ENCODE measurements around the gene GSK3B.
"Not testable (repeated sequence)": the region's sequence is repeated elsewhere in the genome, so short reads cannot be mapped to it uniquely, and the experiment has no call there.

Gene GSK3B

DNA sequence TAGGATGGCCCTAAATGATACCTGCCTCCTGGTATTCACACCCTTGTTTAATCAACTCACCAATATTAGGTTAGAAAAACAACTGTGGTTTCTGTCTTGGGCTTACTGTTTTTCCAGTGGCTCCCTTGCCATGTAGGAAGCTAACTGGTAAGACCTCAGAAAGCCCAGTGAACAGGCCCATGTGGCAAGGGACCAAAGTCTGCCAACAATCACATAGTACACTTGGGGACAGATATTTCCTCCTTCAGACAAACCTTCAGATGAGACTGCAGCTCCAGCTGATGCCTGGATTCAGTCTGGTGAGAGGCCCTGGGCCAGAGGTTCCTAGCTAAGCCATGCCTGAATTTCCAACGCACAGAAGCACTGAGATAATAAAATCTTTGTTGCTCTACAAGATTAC lies 96.1 kb downstream of the GSK3B start:
- DNase-seq, result no peak

DNA sequence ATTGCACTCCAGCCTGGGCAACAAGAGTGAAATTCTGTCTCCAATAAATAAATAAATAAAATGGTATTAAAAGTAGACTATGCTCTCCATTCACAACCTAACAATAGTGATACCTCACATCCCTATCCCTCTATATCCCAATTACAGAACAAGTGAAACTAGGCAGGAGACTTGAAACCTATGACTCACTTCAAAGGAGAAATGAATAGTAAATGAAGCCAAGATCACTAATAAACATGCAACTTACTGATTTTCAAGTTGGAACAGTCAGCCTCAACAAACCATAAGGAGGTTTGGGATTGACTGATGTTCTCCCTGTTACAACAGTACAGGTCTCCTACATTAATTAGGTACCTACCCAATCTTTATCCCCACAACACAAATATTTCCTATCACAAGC lies 103.4 kb downstream of the GSK3B start:
- DNase-seq, result no peak

- no peak for DNase-seq
Measured at GRCh38 chr3:119989981-119990655, 104.1 kb downstream of the GSK3B start.

GRCh38 chr3:119986812-119987211 lies 107.4 kb downstream of the GSK3B start:
- not testable (repeated sequence) for DNase-seq

DNA sequence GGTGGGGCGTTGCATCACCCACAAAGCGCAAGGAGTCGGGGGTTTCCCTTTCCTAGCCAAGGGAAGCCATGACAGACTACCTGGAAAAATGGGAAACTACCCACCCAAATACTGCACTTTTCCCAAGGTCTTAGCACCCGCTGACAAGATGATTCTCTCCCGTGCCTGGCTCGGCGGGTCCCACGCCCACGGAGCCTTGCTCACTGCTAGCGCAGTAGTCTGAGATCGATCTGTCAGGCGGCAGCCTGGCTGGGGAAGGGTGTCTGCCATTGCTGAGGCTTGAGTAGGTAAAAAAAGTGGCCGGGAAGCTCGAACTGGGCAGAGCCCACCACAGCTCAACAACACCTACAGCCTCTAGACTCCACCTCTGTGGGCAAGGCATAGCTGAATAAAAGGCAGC lies 112.9 kb downstream of the GSK3B start:
- DNase-seq, result no peak

DNA sequence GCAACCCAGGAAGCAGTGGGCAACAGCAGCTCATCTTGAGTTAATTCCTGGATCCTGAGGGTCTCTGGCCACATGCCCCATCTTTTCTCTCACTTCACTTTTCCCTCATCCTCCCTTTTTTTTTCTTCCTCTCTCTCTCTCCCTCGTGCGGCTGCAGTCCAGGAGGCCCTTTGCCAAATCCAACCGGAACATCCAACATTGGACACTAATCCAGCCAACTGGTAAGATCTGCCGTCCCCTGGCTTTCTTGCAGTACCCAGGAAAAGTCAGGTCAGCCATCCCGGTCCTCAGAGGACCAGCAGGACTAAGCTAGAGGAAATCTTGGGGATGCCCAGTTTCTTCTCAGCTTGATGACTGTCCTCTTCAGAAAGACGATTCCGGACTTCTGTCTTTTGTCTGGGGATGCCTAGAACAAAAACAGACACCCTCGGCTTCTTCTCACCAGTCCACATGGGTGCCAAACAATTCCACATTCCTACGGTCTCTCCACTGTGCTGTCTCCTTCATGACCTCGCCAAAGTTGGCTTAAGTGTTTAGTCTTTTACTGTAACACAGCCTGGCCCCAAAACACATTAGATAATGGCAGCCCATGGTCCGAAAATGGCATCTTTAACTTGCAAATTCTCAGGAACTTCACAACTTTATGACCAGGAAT lies 115.6 kb downstream of the GSK3B start:
- DNase-seq, result no peak

DNA sequence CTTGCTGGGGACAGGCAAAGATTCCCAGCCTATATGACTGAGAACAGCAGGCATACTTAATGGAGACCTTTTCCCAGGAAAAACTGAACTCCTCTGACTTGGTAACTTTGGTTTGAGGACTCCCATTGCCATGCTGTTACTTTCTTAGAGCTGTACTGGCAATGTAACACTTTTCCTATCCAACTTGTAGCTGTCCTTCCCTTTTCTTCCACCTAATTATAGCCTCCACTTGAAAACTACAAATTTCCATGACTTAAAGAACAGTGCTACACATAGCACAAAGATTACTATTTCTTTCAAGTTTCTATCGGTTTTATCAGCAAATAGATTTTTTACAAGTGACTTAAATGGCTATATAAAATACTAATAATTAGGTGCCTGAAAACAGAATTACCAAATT lies 116.9 kb downstream of the GSK3B start:
- DNase-seq, result no peak

DNA sequence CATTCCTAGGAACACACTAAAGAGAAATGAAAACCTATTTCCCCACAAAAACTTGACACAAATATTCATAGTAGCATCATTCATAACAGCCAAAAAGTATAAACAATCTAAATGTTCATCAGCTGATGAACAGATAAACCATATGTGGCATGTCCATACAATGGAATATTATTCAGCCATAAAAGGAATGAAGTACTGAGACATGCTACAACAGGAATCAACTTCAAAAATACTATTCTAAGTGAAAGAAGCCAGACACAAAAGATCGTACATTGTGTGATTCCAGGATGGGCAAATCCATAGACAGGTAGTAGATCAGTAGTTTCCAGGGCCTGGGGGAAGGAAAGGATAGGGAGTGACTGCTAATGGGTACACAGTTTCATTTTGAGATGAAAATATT lies 118.0 kb downstream of the GSK3B start:
- no peak for DNase-seq

- no peak for DNase-seq
Measured at GRCh38 chr3:119974656-119975055, 119.6 kb downstream of the GSK3B start.

GRCh38 chr3:119973018-119973646 lies 121.1 kb downstream of the GSK3B start:
- DNase-seq, result no peak

DNA sequence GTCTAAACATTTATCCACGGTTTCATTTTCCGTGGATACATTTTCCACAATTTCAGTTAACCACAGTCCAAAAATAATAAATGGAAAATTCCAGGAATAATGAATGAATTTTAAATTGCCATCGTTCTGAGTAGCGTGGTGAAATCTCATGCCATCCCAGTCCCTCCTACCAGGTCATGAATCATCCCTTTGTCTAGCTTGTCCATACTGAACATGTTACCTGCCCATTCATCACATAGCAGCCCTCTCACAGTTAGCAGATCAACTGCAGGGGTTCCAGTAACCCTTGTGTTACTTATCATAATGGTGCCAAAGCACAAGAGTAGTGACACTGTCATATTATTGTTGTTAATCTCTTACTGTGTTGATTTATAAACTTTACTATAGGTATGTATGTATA lies 124.5 kb downstream of the GSK3B start:
- DNase-seq, result no peak

DNA sequence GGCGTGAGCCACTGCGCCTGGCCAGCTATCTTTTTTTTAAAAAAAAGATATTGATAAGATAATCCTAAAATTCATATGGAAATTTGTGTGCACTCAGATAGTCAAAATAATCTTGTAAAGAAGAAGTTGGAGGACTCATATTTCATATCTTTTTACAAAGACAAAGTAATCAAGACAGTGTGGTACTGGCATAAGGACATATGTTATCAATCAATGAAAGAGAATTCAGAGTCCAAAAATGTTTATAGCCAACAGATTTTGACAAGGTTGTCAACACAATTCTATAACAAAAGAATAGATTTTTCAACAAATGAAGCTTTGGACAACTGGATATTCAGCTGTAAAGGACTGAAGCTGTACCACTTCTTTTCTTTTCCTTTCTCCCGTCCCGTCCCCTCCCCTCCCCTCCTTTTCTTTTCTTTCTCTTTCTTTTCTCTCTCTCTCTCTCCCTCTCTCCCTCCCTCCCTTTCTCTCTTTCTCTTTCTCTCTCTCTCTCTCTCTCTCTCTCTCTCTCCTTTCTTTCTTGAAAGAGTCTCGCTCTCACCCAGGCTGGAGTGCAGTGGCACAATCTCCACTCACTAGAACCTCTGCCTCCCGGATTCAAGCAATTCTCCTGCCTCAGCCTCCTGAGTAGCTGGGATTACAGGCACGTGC lies 126.8 kb downstream of the GSK3B start:
- no peak for DNase-seq

DNA sequence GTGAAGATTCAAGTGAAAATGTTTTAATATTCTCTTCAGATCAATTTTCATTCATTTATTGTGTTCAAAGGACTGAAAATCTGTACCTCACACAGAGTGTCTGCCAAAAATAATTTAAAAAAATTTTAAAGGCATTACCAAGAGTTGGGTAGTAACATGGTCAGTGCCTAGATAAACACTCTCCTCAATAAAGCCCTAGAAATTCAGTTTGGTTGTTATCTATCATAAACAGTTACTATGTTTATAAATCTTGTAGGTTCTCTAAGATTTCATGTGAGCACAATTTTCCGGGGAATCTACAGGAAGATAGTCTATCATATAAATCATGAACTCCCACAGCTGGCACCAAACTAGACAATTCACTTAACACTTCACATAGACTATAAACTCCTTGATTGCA lies 128.6 kb downstream of the GSK3B start:
- DNase-seq, result no peak

DNA sequence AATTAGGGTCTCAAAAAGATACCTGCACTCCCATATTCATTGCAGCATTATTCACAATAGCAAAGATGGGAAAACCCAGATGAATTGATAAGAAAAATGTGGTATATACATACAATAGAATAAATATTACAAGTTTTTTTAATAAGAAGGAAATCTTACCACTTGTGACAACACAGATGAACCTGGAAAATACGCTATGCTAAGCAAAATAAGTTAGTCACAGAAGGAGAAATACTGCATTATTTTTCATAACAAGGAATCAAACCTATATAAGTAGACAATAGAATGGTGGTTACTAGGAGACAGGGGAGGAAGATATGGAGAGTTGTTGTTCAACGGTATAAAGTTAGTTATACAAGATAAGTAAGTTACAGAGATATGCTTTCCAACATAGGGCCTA lies 130.0 kb downstream of the GSK3B start:
- no peak for DNase-seq

GRCh38 chr3:119955972-119956371 lies 138.3 kb downstream of the GSK3B start:
- no peak for DNase-seq

DNA sequence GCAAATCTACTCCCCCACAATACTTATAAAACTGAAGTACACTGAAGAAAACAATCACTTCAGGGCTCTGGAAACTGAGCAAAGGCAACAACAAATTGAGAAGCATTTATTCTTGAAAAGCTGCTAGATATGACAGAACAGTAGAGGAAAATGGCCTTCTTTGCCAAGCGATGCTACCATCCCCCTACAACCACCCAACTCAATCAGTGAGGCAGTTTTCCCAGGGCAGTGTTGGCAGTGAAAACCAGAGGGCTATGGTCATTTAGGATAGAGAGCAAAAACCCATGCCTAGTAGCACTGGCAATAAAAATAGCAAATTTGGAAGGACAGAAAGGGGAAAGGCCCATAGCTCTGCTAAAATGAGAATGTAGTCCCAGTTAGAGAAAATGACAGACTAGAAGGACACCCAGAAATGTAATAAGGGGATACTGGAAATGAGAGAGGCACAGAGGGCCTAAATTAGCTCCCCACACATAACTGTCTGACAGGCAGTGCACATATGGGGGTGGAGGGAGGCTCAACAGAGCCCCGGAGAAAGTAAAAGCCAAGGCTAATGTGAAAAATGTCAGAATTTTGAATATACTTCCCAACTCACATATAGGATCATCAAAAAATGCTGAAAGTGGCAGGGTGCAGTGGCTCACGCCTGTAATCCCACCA lies 143.5 kb downstream of the GSK3B start:
- no peak for DNase-seq

DNA sequence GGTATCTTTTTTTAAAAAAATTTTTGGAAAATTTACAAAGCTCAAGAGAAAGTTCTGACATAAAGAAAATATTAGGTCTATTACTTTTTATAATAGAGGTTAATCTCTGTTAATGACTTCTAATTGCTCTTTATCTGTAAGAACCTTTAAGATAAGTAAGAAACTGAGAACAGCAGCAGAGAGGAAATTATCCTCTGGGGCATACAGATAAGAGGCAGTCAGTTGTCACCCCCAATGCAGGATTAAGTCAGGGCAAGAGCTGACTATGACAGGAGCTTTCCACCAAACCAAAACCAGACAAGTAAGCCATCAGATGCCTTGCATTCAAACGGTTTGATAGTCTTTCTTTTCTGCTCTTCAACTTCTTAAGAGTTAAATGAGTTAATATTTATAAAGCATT lies 149.0 kb downstream of the GSK3B start:
- DNase-seq, result no peak

DNA sequence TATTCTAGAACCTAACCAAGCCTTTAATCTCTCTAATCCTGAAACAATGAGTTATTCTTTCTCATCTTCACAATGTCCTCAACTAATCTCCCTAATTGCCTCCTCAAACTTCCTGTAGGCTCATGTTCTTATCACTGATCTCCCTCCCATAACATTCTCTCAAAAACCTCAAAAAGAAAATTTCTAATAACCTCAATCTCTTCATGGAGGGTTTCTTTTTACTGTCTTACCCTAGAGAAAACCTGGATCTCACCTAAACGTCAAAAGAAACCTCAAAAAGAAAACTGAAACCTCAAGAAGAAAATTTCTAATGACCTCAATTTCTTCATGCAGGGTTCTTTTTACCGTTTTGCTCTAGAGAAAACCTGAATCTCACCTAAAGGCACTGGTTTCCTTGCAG lies 150.2 kb downstream of the GSK3B start:
- DNase-seq, result no peak

DNA sequence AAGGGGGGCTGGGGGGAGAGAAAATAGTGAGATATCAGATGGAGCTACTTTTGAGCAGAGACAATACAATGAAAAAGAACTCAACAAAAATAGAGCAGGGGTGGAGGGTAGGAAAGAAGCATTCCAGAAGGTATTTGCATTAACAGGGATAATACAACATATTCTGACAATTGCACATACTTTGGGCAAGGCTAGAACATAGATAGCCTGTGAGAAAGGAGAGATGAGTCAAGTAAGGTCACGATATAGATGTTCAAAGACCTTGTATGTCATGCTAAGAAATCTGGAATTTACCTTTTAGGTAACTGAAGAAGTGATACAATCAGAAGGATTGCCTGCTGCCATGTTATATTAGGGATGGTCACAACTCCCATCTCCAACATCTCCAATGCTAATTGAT lies 155.2 kb downstream of the GSK3B start:
- no peak for DNase-seq

DNA sequence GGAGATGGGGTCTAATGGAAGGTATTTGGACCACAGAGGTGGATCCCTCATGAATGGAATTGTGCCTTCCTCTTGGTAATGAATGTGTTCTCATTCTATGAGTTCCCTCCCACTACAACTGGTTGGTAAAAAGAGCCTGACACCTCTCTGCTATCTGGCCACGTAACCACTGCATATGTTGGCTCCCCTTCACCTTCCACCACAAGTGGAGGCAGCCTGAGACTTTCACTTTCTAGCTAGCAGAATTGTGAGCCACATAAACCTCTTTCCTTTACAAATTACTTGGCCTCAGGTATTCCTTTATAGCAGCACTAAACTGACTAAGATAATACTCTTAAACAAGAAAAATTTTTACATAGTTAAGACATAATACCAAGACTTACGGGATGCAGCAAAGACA lies 157.0 kb downstream of the GSK3B start:
- DNase-seq, result no peak

- no peak for DNase-seq
Measured at GRCh38 chr3:119934249-119934648, 160.0 kb downstream of the GSK3B start.

- no peak for DNase-seq
Measured at GRCh38 chr3:119933207-119933606, 161.0 kb downstream of the GSK3B start.

DNA sequence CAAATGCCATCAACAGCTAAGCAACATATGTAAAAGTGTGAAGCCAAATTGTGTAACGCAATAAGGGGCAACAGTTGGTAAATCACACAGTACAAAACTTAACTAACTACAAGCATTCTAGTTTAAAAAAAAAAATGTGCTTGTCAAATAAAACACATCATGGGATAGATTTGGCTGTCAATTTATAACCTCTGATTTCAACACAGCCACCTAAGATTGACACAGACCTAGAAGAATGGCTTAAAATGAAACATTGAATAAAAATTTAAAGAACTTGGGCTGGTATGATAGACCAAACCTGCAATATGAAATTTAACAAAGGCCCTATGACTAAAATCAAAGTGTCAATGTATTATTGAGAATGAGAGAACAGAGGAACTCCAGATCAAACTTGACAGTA lies 164.0 kb downstream of the GSK3B start:
- no peak for DNase-seq
